ENCODE data around the gene ST8SIA2. TPM values are rescaled to one million over a fixed set of nuclear protein-coding genes. Genes with fewer than 3 reads are reported as not detected.

The ST8SIA2 gene
- total and polyA plus RNA-seq, 2 donors from 2014 or later, result 0.38 TPM; not detected in 1

DNA sequence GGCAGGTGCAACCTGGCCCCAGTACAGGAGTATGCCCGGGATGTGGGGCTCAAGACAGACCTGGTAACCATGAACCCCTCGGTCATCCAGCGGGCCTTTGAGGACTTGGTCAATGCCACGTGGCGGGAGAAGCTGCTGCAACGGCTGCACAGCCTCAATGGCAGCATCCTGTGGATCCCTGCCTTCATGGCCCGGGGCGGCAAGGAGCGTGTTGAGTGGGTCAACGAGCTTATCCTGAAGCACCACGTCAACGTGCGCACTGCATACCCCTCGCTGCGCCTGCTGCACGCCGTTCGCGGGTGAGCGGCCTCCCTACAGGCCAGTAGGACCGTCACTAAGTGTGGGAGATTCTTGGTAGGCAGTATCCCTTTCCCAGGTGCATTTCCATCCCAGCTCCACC lies 51.0 kb downstream of the ST8SIA2 start:
- no peak for DNase-seq
- Histone ChIP-seq H3K4me3 (ENCODE audit: low read length in 3 of 3) (no peak overlapping the region), H3K9ac (ENCODE audit: low read length in 3 of 3) (no peak overlapping the region), H3K27ac (ENCODE audit: low read depth in 2 of 2, low read length in 2 of 2) (no peak overlapping the region), H3K27me3 (ENCODE audit: control insufficient read depth, insufficient read depth, low read length) (no peaks in the 10 kb centered on the region), H3K9me3 (ENCODE audit: control insufficient read depth in 2 of 3, insufficient read depth in 1 of 3, low read length in 3 of 3) (no peaks in the 10 kb centered on the region), H3K36me3 (ENCODE audit: control insufficient read depth in 2 of 3, insufficient read depth in 3 of 3, low read length in 3 of 3) (no peaks in the 10 kb centered on the region), H3K4me1 (ENCODE audit: control insufficient read depth in 2 of 3, insufficient read depth in 2 of 3, low read depth in 1 of 3, low read length in 3 of 3) (no peaks in the 10 kb centered on the region)
- intact Hi-C loops (cut with DNase I), result no loop called here
- no peak for FAIRE-seq
- TF ChIP-seq, protein P1, sequence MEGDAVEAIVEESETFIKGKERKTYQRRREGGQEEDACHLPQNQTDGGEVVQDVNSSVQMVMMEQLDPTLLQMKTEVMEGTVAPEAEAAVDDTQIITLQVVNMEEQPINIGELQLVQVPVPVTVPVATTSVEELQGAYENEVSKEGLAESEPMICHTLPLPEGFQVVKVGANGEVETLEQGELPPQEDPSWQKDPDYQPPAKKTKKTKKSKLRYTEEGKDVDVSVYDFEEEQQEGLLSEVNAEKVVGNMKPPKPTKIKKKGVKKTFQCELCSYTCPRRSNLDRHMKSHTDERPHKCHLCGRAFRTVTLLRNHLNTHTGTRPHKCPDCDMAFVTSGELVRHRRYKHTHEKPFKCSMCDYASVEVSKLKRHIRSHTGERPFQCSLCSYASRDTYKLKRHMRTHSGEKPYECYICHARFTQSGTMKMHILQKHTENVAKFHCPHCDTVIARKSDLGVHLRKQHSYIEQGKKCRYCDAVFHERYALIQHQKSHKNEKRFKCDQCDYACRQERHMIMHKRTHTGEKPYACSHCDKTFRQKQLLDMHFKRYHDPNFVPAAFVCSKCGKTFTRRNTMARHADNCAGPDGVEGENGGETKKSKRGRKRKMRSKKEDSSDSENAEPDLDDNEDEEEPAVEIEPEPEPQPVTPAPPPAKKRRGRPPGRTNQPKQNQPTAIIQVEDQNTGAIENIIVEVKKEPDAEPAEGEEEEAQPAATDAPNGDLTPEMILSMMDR (IDR thresholded peaks at IDR 0.05; ENCODE audit: borderline replicate concordance, extremely low read depth, insufficient read depth), result no peak

DNA sequence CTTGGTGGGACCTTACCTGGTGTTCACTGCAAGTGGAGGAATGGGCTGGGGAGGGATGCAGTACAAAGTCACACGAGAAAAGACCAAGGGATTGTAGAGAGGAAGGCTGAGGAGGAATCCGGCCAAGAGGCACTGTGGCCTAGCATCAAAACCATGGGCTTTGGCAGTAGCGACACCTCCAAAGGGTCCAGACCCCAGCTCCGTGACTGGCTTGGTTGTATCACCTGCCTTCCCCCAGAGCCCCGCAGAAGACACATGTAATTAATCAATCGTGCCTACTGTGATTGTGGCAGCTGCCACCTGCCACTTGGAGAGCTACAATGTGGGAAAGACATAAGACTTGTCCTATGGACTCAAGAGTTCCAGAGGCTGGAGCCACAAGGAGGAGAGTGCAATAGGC lies 54.7 kb downstream of the ST8SIA2 start:
- no peak for DNase-seq
- Histone ChIP-seq H3K27me3 (ENCODE audit: control insufficient read depth, insufficient read depth, low read length) (no peaks in the 10 kb centered on the region), H3K27ac (ENCODE audit: low read depth in 2 of 2, low read length in 2 of 2) (no peak overlapping the region), H3K9ac (ENCODE audit: low read length in 3 of 3) (no peak overlapping the region), H3K4me1 (ENCODE audit: control insufficient read depth in 2 of 3, insufficient read depth in 2 of 3, low read depth in 1 of 3, low read length in 3 of 3) (no peaks in the 10 kb centered on the region), H3K4me3 (ENCODE audit: low read length in 3 of 3) (no peak overlapping the region), H3K9me3 (ENCODE audit: control insufficient read depth in 2 of 3, insufficient read depth in 1 of 3, low read length in 3 of 3) (no peaks in the 10 kb centered on the region), H3K36me3 (ENCODE audit: control insufficient read depth in 2 of 3, insufficient read depth in 3 of 3, low read length in 3 of 3) (no peaks in the 10 kb centered on the region)
- intact Hi-C loops (cut with DNase I), result no loop called here
- FAIRE-seq, result no peak
- TF ChIP-seq, protein P1 (IDR thresholded peaks at IDR 0.05; ENCODE audit: borderline replicate concordance, extremely low read depth, insufficient read depth), result no peak

- intact Hi-C loops (cut with DNase I), result no loop called here
- DNase-seq (no peak), FAIRE-seq (no peak)
- Histone ChIP-seq H3K9me3 (ENCODE audit: control insufficient read depth in 2 of 3, insufficient read depth in 1 of 3, low read length in 3 of 3) (no peaks in the 10 kb centered on the region), H3K9ac (ENCODE audit: low read length in 3 of 3) (no peak overlapping the region), H3K4me1 (ENCODE audit: control insufficient read depth in 2 of 3, insufficient read depth in 2 of 3, low read depth in 1 of 3, low read length in 3 of 3) (no peaks in the 10 kb centered on the region), H3K36me3 (ENCODE audit: control insufficient read depth in 2 of 3, insufficient read depth in 3 of 3, low read length in 3 of 3) (no peaks in the 10 kb centered on the region), H3K27me3 (ENCODE audit: control insufficient read depth, insufficient read depth, low read length) (no peaks in the 10 kb centered on the region), H3K27ac (ENCODE audit: low read depth in 2 of 2, low read length in 2 of 2) (no peak overlapping the region), H3K4me3 (ENCODE audit: low read length in 3 of 3) (no peak overlapping the region)
- TF ChIP-seq, protein P1 (IDR thresholded peaks at IDR 0.05; ENCODE audit: borderline replicate concordance, extremely low read depth, insufficient read depth), result no peak
These were observed 55.8 kb downstream of the ST8SIA2 start for GRCh38 chr15:92449476-92449875.

DNA sequence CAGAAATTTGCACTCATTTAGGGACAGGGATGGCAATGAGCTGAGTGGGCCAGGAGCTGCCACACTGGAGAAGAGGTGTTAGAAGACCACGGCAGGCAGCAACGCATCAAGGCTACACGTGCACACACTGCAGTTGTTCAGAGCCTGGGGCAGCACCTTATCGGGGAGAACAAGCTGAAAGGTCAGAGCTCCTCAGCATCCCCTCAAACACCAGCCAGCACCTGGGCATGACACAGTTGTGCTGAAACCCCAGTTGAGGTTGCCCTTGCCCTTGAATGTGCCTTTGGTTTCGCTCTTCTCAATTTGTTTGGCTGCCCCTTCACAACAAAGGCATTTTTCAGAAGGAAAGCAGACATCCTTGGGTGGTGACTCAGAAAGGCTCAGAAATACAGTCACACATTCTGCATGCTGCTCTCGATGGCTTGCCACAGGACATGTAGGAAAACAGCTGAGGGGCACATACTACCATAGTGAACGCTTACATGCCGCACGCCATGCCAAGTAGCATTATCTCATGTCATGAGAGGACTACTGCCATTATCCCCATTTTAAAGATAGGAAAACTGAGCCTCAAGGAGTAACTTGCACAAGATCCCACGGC lies 57.6 kb downstream of the ST8SIA2 start:
- Histone ChIP-seq H3K36me3 (ENCODE audit: control insufficient read depth in 2 of 3, insufficient read depth in 3 of 3, low read length in 3 of 3) (no peaks in the 10 kb centered on the region), H3K27me3 (ENCODE audit: control insufficient read depth, insufficient read depth, low read length) (no peaks in the 10 kb centered on the region), H3K4me3 (ENCODE audit: low read length in 3 of 3) (no peak overlapping the region), H3K9ac (ENCODE audit: low read length in 3 of 3) (no peak overlapping the region), H3K27ac (ENCODE audit: low read depth in 2 of 2, low read length in 2 of 2) (no peak overlapping the region), H3K9me3 (ENCODE audit: control insufficient read depth in 2 of 3, insufficient read depth in 1 of 3, low read length in 3 of 3) (no peaks in the 10 kb centered on the region), H3K4me1 (ENCODE audit: control insufficient read depth in 2 of 3, insufficient read depth in 2 of 3, low read depth in 1 of 3, low read length in 3 of 3) (no peaks in the 10 kb centered on the region)
- intact Hi-C loops (cut with DNase I), result no loop called here
- DNase-seq (no peak), FAIRE-seq (no peak)
- TF ChIP-seq, protein P1 (IDR thresholded peaks at IDR 0.05; ENCODE audit: borderline replicate concordance, extremely low read depth, insufficient read depth), result no peak

Data from kidney (tissue), 14 donors.